Activated T-cell treated with anti-CD3 and anti-CD28 coated beads for 4 hours (primary cell): ENCODE results near the gene NKX6-2.
"Not testable (repeated sequence)": the region's sequence is repeated elsewhere in the genome, so short reads cannot be mapped to it uniquely, and the experiment has no call there.

Experiments
- DNase-seq: peaks from one replicate; pipeline ENCODE4 v3.0.0-alpha.2; 2020

NKX6-2 gene

GRCh38 chr10:132752378-132752777, 33.6 kb downstream of the NKX6-2 start:
- DNase-seq: no peak

DNA sequence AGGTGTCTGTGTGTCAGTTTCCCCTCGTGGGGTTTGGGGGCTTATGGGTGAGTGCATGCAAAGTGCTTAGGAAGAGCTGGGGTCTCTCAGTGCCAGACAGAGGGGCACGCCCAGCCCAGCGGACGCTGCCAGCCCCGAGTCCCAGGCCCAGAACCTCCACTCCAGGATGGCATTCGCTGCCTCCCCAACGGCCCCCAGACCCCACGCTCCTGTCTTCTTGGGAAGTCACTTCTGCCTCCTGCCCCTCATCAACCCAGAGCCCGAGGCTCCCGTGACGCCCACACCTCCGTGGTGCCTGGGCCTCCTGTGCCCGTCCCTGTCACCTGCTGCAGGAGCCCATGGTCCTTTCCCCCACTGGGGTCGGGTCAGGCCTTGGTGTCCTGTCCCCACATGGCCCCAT, 35.0 kb downstream of the NKX6-2 start:
- DNase-seq: no peak

DNA sequence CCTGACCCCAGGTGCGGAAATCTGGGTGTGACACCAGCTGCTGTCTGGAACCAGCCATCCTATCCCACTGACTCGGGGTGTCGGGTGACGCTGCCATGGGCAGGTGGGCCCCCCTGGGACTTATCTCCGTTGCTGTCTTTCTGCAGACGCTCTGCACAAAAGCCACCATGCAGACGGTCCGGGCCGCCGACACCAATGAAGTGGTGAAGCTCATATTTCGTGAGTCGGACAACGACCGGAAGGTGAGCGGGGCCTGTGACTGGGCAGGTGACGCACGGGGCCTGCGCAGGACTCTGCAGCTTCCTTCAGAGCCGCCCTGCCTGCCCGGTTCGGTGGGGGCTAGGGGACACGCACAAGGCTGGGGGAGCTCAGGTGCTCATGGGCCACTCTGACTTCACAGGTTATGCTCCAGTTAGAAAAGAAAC, 36.6 kb downstream of the NKX6-2 start:
- DNase-seq: no peak

DNA sequence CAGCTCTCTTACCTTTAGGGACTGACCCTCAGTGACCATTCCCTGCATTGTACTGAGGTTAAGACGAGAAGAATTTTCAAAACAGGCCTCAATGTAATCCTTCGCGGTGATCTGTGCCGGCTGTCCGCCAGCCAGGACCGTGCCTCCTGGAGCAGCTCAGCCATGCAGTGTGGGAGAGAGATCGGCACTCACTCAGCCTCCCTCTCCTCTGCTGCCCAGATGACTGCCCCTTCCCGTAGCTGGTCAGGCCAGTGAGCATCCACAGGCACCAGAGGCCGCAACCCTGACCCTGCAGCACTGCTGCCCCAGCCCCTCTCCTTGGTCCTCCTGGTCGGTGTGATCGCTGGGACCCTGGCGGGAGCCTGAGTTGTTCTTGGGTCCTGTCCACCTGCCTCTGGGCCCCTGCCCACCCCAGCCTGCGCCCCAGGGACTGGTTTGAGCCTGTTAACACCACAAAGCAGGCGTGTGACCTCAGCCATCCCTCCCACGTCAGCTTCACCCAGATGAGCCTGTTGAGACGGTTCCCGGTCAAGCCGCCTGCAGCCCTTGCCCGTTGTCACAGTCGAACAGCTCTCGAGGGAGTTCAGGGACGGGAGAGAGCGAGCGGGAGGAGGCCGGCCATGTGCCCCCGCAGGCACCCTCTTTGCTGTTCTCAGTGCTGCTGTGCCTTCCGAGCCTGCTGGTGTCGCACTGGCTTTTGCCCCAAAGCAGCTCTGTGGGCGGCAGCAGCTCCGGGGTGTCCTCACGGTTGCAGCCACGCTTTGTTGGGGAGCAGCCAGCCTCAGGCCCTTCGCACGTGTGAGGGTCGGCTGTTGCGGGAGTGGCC, 37.2 kb downstream of the NKX6-2 start:
- DNase-seq: no peak

DNA sequence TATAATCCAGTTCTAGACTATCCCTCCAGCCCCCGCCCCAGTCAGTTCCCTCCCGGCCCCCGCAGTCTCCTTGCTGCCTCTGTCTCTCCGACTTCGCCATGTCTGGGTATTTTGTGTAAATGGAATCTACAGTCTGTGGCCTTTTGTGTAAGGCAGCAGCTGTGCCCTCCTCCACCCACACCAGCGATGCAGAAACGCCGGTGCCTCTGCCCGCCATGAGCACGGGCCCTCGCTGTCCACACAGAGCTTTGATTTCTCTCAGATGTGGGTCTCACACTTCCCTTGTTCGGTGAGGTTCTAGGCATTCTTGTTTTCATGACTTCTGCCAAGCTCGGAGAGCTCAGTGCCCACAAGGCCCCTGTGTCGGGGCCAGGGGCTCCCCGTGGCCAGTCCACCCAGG, 37.8 kb downstream of the NKX6-2 start:
- DNase-seq: no peak

DNA sequence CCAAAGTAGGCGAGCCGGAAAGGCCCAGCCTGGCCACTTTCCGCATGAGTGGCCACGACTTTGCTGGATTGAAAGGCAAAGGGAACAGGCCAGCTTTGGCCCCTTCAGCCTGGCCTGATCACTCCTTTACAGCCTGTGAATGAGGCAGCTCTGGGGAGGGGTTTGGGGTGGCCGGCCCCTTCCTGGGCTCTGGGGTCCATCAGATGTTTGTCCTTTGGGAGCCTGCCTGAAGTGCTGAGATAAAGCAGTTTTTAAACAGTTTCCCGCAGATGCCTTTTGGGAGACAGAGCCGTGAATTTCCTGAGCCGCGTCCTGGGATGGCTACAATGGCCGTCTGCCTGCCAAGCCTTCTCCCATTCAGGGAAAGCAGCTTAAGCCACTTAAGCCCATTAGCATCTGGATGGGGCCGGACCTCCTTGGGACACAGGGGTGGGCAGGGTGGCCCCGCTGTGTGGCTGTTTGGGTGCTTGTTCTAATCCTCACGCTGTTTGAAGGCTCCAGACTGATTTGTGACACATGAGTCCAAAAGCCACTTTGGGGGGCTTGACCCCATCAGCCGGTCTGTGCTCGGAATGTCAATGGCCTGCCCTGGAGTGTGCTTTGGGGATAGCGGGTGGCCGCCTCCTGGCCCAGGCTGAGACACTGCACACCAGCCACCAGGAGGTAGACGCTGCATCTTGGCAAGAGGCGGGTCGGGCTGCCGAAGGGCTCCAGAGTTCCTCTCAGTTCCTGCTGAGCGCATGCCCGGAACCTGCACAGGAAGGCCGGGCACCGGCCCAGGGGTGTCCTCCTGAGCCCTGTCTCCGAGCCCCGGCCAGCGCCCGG, 38.9 kb downstream of the NKX6-2 start:
- DNase-seq: no peak

DNA sequence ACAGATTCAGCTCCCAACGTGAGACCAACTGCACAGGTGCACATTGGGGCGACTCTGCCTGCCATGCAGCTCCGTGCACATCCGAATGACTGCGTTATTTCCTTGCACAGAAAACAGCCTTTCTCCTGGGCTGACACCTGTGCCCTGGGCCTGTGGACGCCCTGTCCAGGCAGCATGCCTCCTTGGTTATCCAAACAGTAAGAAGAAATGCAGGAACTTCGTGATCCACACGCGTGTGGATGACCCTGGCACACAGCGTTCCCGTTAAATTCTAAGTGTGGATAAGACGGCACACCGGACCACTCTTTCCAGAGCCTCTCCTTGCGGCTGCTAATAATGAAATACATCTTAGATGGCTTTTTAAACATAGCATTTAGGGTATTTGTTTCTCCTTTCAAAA, 39.6 kb downstream of the NKX6-2 start:
- no peak for DNase-seq

- no peak for DNase-seq
Observed at GRCh38 chr10:132745971-132746370, 40.0 kb downstream of the NKX6-2 start.

- no peak for DNase-seq
Observed at GRCh38 chr10:132745511-132745910, 40.4 kb downstream of the NKX6-2 start.

- DNase-seq: no peak
Observed at GRCh38 chr10:132744839-132745238, 41.1 kb downstream of the NKX6-2 start.

DNA sequence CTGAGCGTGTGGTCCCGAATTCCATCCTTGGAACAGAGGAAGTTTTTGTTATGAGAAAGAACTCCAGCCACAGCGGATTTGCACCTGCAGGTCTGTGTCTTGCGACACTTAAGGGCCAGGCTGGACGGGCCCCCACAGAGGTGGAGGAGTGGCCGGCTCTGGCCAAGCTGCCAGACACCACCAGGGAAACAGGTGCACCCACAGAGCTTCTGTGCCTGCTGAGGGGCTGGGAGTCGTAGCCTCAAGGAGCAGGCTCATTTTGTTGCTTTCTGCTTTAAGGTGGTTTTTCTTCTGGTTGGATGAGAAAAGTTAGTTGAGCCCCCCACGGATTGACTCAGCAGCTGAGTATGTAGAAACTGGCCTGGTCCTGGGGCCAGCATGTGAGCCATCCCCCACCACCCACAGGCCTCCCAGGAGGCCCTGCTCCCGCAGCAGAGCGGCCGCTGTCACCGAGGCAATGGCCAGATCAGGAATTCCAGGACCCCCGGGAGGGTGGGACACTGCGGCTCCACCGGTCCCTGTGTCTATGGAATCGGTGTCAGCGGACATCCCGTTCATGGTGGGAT, 41.9 kb downstream of the NKX6-2 start:
- no peak for DNase-seq

DNA sequence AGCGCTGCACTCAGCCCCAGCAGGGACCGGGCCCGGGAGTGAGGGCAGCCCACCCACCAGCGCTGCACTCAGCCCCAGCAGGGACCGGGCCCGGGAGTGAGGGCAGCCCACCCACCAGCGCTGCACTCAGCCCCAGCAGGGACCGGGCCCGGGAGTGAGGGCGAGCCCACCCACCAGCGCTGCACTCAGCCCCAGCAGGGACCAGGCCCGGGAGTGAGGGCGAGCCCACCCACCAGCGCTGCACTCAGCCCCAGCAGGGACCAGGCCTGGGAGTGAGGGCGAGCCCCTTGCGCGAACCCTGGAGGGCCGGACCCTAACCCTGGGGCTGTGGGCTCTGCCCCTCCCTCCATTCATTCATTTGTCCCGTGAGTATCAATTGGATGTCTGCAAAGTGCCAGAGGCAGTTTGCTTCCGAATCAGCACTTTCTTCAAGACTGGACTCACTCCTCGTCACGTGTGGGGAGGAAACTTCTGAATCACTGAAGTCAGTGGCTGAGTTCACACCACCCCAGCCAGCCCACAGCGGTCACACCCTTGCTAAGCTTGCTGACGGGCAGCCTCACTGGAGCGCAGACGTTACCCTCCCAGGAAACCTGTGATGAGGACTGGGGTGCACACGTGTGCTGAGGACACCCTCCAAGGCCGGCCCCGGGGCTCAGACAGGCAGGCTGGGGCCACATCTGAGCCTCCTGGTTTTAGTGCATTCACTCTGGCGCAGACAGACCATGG, 42.6 kb downstream of the NKX6-2 start:
- DNase-seq: not testable (repeated sequence)

DNA sequence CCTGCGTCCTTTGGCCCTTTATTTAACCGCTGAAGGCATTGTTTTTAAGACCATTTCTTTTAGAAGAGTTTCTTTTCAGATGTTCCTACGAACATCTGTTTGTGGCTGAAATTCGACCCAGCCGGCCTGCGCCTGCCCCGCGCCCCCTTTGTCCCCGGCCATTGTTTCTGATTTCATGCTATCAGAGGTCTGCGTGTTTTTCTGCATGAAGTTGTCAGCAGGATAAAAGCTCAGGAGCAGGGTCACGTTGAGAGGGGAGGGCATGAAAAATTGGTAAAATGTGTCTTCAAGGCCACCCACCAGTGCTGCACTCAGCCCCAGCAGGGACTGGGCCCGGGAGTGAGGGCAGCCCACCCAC, 43.1 kb downstream of the NKX6-2 start:
- no peak for DNase-seq

GRCh38 chr10:132742167-132742836, 43.6 kb downstream of the NKX6-2 start:
- DNase-seq: no peak

DNA sequence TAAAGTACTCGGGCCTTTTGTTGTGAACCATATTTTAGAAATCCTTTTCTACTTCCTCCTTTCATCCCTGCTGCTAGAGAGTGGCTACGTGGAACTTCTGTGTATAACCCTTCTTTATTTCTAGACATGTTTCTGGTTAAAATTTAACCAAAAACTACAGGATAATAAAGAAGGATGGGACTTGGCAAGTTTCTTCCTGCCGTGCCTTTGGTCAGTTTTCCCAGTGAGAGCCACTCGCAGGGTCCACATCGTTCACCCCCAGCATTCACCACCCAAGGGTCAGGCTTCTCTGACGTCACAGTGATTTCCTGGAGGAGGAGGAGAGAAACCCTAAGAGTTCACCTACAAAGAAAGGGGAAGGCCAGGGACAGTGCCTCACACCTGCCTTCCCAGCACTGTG, 45.4 kb downstream of the NKX6-2 start:
- no peak for DNase-seq

DNA sequence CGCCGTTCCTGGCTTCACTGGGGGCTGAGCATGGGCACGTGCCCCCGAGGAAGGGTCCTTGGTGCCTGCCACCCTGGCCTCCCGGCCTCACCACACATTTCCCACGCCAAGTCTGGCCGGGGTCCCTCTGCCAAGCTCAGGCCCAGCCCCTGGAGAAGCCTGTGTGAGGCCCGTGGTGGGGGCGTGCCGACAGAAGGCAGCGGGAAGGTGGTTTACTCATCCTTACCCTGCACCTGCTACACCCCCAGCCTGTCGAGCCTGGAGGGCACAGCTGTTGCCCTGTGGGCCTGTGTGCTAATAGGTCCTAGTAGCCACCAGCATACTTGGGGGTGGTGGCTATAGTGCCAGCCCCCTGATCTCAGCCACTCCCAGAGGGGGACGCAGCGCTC, 46.7 kb downstream of the NKX6-2 start:
- no peak for DNase-seq

DNA sequence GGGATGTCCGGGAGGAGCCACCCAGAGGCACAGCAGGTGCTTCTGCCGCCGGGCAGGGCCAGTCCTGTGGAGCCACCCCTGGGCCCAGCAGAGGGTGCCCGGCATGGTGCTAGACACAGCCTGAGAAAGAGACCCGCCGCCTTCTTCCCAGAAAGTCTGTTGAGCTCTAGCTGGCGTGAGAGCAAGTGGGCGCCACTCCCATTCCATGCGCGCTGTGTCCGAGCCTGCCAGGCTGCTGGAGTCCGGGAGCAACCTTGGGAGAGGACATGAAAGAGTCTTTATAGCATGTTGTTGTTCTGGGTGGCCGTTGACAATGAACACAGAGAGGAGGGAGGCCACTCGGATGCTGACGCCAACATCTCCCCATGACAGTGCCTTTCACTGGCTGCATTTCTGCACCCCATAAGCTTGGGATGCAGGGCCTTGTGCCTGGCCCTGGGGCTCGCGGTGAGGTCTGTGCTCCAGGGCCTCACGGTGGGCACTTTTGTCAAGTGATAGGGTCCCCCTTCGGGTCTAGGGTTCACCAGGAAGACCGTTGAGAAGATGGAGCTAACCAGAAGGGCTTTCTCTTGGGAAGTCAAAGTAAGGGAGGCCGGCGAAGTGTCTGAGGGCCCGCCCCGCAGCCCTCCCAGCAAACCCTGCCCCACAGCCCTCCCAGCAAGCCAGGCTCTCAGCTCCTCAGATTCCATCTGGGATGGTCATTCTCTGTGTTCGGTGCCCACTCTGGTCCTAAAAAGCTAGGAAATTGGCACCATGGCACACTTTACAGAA, 47.3 kb downstream of the NKX6-2 start:
- no peak for DNase-seq

DNA sequence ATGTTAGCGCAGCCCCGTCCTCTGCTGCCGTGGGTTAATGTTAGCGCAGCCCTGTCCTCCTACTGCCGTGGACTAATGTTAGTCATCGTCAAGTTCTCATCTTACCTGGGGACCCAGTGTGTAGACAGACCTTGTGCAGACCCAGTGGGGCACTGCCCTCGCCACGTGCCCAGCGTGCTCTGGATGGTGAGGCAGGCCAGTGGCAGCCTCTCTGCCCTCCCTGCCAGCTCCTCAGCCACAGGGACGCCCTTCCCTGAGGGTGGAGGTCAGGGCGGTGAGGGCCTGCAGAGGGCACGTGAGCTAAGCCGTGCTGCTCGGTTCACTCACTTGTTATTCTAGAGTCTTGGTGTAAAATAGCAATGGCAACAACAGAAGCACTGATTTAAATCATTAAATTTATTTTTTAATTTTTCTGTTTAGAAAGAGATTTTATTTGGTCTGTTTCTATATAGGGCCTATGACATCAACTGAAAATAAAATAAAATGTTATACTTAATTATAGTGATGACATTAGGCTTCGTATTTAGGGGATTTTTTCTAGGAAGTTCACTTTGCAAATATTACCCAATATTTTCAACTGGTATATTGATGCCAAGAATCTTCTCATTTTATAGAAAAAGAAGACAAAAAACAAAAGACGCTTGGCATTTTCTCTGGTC, 48.4 kb downstream of the NKX6-2 start:
- no peak for DNase-seq

DNA sequence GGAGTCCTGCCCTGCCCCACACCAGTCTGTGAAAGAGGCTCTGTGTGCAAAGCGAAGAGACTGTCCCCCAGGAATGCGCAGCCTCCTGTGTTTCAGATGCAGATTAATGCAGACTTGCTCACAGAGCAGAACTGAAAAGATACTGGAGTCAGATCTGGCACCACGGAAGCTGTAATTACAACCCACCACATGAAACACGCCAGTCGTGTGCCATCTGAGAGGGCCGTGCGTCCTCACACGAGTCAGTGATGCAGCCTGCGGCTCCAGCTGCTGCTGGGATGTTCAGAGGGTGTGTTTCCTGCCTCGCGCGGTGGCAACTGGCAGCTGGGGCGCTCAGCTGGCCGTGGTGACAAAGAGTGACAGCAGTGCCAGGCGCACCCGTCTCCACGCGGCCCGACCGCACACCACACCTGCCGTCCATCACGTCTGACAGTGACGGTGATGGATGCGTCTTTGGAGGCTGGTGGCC, 50.0 kb downstream of the NKX6-2 start:
- DNase-seq: no peak

DNA sequence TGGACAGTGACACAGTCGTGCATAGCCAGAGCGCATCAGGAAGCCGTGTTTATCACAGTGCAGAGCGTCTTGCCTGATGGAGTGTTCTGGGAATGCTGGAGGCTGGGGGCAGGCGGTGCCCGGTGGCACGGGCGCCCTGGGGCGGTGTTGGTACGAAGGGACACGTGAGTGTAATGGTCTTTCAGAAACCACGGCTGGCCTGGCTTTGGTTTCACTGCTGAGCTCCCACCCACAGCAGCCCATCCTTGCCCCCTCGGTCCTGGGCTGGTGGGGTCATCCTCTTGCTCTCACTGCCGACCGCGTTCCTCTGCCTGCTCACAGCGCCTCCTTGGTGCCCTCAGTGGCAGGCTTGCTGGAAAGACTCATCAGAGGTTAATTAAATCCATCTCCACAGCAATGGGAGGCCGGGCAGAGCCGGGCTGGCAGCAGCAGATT, 50.6 kb downstream of the NKX6-2 start:
- no peak for DNase-seq

DNA sequence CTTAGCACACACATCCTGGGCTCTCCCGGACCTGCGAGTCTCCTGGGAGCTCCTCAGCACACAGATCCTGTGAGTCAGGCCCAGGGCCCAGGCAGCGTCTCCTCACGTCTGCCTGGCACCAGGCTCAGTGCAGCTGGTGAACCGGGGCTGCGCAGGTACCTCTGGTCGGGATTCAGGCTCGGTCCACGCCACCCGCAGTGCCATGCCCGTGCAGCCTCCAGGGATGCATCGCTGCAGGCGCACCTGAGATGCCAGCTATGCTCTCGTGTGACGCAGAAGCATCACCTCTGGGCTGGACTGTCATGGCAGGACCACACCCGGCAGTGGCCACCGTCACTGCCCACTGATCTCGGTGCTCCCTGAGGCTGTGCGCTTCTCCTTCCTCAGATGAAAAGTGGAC, 52.0 kb downstream of the NKX6-2 start:
- DNase-seq: no peak
